Cardiac fibroblast (primary cell): ENCODE results near the gene GRM1.

Source experiments
- DNase-seq, 2 donors: peaks; one replicate each; pipeline versions ENCODE4 v3.0.0 to v3.0.0-alpha.2; 2010; ENCODE audit warnings: low read depth in 2 of 2
- H3K4me3 ChIP-seq, 2 donors: replicated peaks in 1 of 2; 1 replicate in 1 of 2; 2 replicates in 1 of 2; pipeline ENCODE4 v1.5.1; 2011; ENCODE audit warnings: low read depth in 2 of 2, low read length in 2 of 2, mild to moderate bottlenecking in 2 of 2, moderate library complexity in 1 of 2
- CTCF ChIP-seq: IDR thresholded peaks from one replicate; pipeline ENCODE4 v1.5.1; 2011; ENCODE audit warnings: low read depth, mild to moderate bottlenecking, low read length, inconsistent platforms

GRM1 gene

GRCh38 chr6:146310628-146311027, 281.8 kb downstream of the GRM1 start:
- no peak for DNase-seq
- TF ChIP-seq CTCF: no peak
- H3K4me3 ChIP-seq: no peak overlapping the region

DNA sequence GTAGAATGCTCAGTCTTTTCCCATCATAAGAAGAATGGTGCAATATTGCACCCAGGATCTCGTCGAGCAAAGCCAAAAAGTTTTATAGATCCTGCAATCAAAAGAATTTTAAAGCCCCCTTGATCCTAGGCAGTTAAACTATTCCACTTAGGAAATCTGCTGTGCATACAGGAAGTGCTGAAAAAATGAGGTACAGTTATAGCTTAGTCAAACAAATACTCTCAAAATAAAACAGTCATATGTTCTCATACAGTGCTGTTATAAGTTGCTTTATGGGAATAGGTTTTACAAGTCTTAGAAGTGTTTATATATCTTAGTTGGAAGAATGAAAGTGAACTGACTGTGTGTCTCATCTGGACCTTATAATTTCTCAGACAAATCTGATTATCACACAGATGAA, 282.2 kb downstream of the GRM1 start:
- DNase-seq: no peak
- H3K4me3 ChIP-seq: no peak overlapping the region
- TF ChIP-seq CTCF: no peak

DNA sequence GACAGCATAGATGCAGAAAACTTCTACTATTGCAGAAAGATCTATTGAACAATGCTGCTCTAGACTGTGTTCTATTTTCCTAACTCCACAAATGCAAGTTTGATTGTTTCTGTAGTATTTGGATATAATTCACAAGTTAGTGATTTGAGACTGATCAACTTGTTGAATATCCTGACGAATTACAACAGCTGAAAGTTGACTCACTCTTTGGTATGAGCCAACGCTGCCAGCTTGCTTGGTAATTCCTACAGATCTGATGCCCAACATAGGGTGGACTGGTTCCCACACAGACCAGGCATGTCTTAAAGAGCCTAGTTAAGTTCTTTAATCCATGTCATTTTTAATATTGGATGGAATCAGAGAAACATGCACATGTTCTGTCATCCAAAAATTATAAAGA, 283.7 kb downstream of the GRM1 start:
- no peak overlapping the region for H3K4me3 ChIP-seq
- no peak for DNase-seq
- no peak for TF ChIP-seq CTCF

DNA sequence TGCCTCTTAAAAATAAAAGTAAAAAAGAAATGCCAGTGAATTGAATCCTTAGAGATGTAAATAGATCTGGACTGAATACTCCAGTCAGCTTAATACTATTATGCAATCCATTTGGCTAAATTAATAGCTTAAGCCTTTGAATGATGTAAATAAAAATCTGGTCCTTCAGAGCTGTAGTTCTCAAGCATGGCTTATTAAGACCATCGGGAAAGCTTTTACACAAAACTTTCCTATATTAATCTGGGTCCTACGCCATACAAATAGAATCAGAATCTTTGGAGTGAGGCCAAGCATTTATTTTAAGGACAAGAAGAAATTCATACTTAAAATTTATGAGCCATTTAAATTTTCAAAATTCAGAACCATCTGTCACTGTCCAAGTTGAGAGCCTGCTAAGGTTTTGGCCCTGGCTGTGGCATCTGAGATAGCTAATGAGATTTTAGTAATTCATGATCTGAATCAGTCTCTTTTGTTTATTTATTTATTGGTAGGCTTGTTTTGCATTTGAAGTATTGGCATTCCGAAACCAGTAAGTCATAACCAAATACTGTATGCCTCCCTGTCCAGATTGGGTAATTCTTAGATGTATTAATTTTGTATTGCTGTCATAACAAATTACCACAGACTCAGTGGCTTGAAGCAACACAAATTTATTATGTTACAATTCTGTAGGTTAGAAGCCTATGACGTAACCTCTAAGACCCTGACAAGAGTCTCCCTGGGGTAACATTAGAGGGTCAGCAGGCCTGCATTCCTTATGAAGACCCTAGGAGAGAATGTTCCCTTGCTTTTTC, 286.7 kb downstream of the GRM1 start:
- no peak overlapping the region for H3K4me3 ChIP-seq
- DNase-seq: peak in 1 of 2 donors; percentile 34
- TF ChIP-seq CTCF: no peak

DNA sequence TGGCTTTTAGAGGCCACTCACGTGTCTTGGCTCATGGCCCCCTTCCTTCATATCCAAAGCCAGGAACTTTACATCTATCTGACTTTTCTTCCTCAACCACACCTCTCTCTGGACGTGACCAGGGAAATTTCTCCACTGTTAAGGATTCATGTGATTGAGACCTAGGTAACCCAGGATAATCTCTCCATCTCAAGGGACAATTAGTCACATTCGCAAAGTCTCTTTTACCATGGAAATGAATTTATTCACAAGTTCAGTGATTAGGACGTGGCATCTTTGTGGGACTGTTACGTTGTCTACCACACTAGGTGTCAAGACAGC, 287.3 kb downstream of the GRM1 start:
- DNase-seq: no peak
- no peak for TF ChIP-seq CTCF
- no peak overlapping the region for H3K4me3 ChIP-seq

- no peak overlapping the region for H3K4me3 ChIP-seq
- DNase-seq: no peak
- TF ChIP-seq CTCF: no peak
Measured at GRCh38 chr6:146331013-146331412, 302.2 kb downstream of the GRM1 start.

DNA sequence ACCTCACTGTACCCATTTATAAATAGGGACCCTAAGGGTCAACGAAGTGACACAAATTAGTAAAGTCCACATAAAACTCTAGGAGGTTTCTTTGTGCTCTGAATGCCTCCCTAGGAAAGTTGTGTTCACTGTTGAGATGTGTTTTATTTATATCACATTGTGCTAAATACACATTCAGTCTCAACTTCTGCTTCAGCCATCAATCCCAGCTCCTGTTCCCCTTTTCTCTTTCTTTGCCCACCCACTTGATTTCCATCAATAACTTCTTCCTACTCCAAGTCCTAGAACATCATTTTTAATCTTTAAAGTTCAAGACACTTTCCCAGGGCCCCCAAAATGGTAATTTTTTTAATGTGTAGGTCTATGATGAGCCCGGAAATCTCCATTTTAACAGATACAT, 306.5 kb downstream of the GRM1 start:
- no peak for TF ChIP-seq CTCF
- no peak overlapping the region for H3K4me3 ChIP-seq
- no peak for DNase-seq
